A549 (cell line): ENCODE measurements around the gene EXT2. TPM values are rescaled to one million over a fixed set of nuclear protein-coding genes. Genes with fewer than 3 reads are reported as not detected.

Experiments used
- ATAC-seq, 2 experiments: fragments of 200-7000 bp in 1 of 2; fragments of >200 bp in 1 of 2; cut with Nextera tagmentation in 1 of 2; cut with Tn5 transposase in 1 of 2; 3 replicates each; pipeline versions ENCODE4 v1.8.0 to v1.9.1; 2018 to 2020; ENCODE audit warnings: mild to moderate bottlenecking in 1 of 2, moderate library complexity in 1 of 2
- CTCF ChIA-PET: fragments of 300-600 bp; sonication (Branson Sonifier 250); formaldehyde crosslinking; extraction: SDS; loops from one replicate; lab custom pipeline; 2021; ENCODE audit warnings: antibody characterized with exemption, inconsistent platforms; lab: Yijun Ruan, JAX
- POLR2A ChIA-PET: fragments of 350-600 bp; formaldehyde crosslinking; extraction: SDS; loops from one replicate; lab custom pipeline; 2021; ENCODE audit warnings: antibody characterized with exemption, inconsistent platforms; lab: Yijun Ruan, JAX
- DNase-seq, 2 experiments: peaks; one replicate each; pipeline versions ENCODE4 v3.0.0 to v3.0.0-alpha.2; 2011 to 2016; ENCODE audit warnings: low read depth in 1 of 2, low spot score in 1 of 2
- FAIRE-seq: peaks from 2 replicates; lab custom pipeline; 2011; peaks lifted over from hg19 to GRCh38; lab: Jason Lieb, UNC
- H3K27ac ChIP-seq, 2 experiments: fragments of >200 bp; sonication (Bioruptor Twin); formaldehyde crosslinking; 3 replicates each; pipeline ENCODE4 v1.5.1; 2016 to 2017
- H3K4me1 ChIP-seq: fragments of >200 bp; sonication (Bioruptor Twin); formaldehyde crosslinking; 3 replicates; pipeline ENCODE4 v1.6.1; 2016
- H3K4me2 ChIP-seq: fragments of >200 bp; sonication (Bioruptor Twin); formaldehyde crosslinking; 3 replicates; pipeline ENCODE4 v1.6.1; 2016
- H3K4me3 ChIP-seq: fragments of >200 bp; sonication (Bioruptor Twin); formaldehyde crosslinking; 3 replicates; pipeline ENCODE4 v1.5.1; 2016
- H3K9me3 ChIP-seq: fragments of >200 bp; sonication (Bioruptor Twin); formaldehyde crosslinking; 3 replicates; pipeline ENCODE4 v1.6.1; 2016
- BHLHE40 ChIP-seq: IDR thresholded peaks from 2 replicates; pipeline ENCODE4 v1.6.1; 2012; ENCODE audit warnings: low read depth, low read length, inconsistent platforms
- CBX2 ChIP-seq: fragments of 200-600 bp; sonication (generic); IDR thresholded peaks from 2 replicates; pipeline ENCODE4 v1.6.1; 2016; ENCODE audit warnings: low read depth, mild to moderate bottlenecking, borderline replicate concordance
- CBX8 ChIP-seq: fragments of 200-600 bp; sonication (generic); IDR thresholded peaks from 2 replicates; pipeline ENCODE4 v1.6.1; 2016
- CHD4 ChIP-seq: fragments of 200-600 bp; sonication (generic); IDR thresholded peaks from 2 replicates; pipeline ENCODE4 v1.6.1; 2016; ENCODE audit warnings: antibody characterized with exemption, mild to moderate bottlenecking, borderline replicate concordance
- EHMT2 ChIP-seq: fragments of 200-600 bp; sonication (generic); IDR thresholded peaks from 2 replicates; pipeline ENCODE4 v1.6.1; 2016; ENCODE audit warnings: antibody characterized with exemption, low read depth, mild to moderate bottlenecking, moderate library complexity
- EP300 ChIP-seq, 2 experiments: fragments of >200 bp; sonication (Bioruptor Twin); formaldehyde crosslinking; IDR thresholded peaks; 2 replicates in 1 of 2; 3 replicates in 1 of 2; pipeline ENCODE4 v1.6.1; 2016 to 2017
- ESRRA ChIP-seq: fragments of 150-350 bp; IDR thresholded peaks from 2 replicates; pipeline ENCODE4 v1.6.1; 2014; ENCODE audit warnings: mild to moderate bottlenecking, low read length, borderline replicate concordance
- FOXS1 ChIP-seq: fragments of 250-450 bp; sonication (Bioruptor Pico); IDR thresholded peaks from 2 replicates; pipeline ENCODE4 v1.5.0; 2020; ENCODE audit warnings: mild to moderate bottlenecking, moderate library complexity
- HDAC2 ChIP-seq: fragments of 200-600 bp; sonication (generic); IDR thresholded peaks from 2 replicates; pipeline ENCODE4 v1.6.1; 2016
- HEYL ChIP-seq: fragments of 250-450 bp; sonication (Bioruptor Pico); IDR thresholded peaks from 2 replicates; pipeline ENCODE4 v1.8.0; 2021; ENCODE audit warnings: mild to moderate bottlenecking, moderate library complexity
- HOXA7 ChIP-seq: fragments of 250-450 bp; sonication (Bioruptor Pico); IDR thresholded peaks from 2 replicates; pipeline ENCODE4 v1.5.0; 2020; ENCODE audit warnings: mild to moderate bottlenecking, moderate library complexity
- HOXB13 ChIP-seq: fragments of 250-450 bp; sonication (Bioruptor Pico); IDR thresholded peaks from 2 replicates; pipeline ENCODE4 v1.5.0; 2020; ENCODE audit warnings: low read depth, mild to moderate bottlenecking, moderate library complexity
- JUN ChIP-seq, 2 experiments: fragments of >200 bp; sonication (Bioruptor Twin); formaldehyde crosslinking; IDR thresholded peaks; 2 replicates in 1 of 2; 3 replicates in 1 of 2; pipeline ENCODE4 v1.6.1; 2016 to 2017
- JUNB ChIP-seq: fragments of >200 bp; sonication (Bioruptor Twin); formaldehyde crosslinking; IDR thresholded peaks from 2 replicates; pipeline ENCODE4 v1.6.1; 2016
- KDM1A ChIP-seq: fragments of 200-600 bp; sonication (generic); IDR thresholded peaks from 2 replicates; pipeline ENCODE4 v1.6.1; 2016; ENCODE audit warnings: low read depth, mild to moderate bottlenecking
- PHF8 ChIP-seq: fragments of 200-600 bp; sonication (generic); IDR thresholded peaks from 2 replicates; pipeline ENCODE4 v1.6.1; 2016; ENCODE audit warnings: low read depth, mild to moderate bottlenecking, antibody characterized with exemption, moderate library complexity, borderline replicate concordance
- POLR2AphosphoS2 ChIP-seq: conservative IDR thresholded peaks from 2 replicates; pipeline ENCODE4 v1.6.1; 2012; ENCODE audit warnings: low read length, improper control_type of control experiment, inconsistent platforms
- SREBF2 ChIP-seq: fragments of 450-650 bp; IDR thresholded peaks from 2 replicates; pipeline ENCODE4 v1.6.1; 2014; ENCODE audit warnings: mild to moderate bottlenecking, moderate library complexity
- TP53 ChIP-seq: fragments of 250-450 bp; sonication (Bioruptor Pico); IDR thresholded peaks from 2 replicates; pipeline ENCODE4 v1.5.0; 2021; ENCODE audit warnings: mild to moderate bottlenecking, moderate library complexity
- ZC3H11A ChIP-seq: fragments of 450-650 bp; IDR thresholded peaks from 2 replicates; pipeline ENCODE4 v1.6.1; 2014; ENCODE audit warnings: antibody characterized with exemption, mild to moderate bottlenecking
- WGBS: methylation state at CpG from one replicate; pipeline ENCODE4 v1.1.6; 2017; ENCODE audit errors: missing lambda C conversion rate; 5-methylcytosine and 5-hydroxymethylcytosine counted together
- polyA plus RNA-seq, 4 experiments: library from polyadenylated mRNA; depleted of rRNA in 3 of 4; stranded (reverse); fragments of >200 nt; fragmentation: RNase III in 1 of 4; extraction: RNeasy Plus Mini Kit Qiagen cat#74134 plus additional on column Dnase treatment in 1 of 4; gene quantifications; 2 replicates in 3 of 4; 3 replicates in 1 of 4; pipeline ENCODE4 v1.2.3, GENCODE V29; 2011 to 2017
- TF ChIP-seq, protein P1 (sequence below): fragments of 450-650 bp; IDR thresholded peaks from 2 replicates; pipeline ENCODE4 v1.6.1; 2014; ENCODE audit warnings: antibody characterized with exemption
- TF ChIP-seq, protein P2 (sequence below): fragments of >200 bp; sonication (Bioruptor Twin); formaldehyde crosslinking; IDR thresholded peaks from 3 replicates; pipeline ENCODE4 v1.5.1; 2016
- TF ChIP-seq, protein P3 (sequence below): fragments of 150-350 bp; IDR thresholded peaks from 2 replicates; pipeline ENCODE4 v1.6.1; 2014; ENCODE audit warnings: low read depth, mild to moderate bottlenecking, low read length

The EXT2 gene
- polyA plus RNA-seq, 2 of the 4 experiments (the other 2 are of a cell fraction) = 56.5 to 77.3 TPM

DNA sequence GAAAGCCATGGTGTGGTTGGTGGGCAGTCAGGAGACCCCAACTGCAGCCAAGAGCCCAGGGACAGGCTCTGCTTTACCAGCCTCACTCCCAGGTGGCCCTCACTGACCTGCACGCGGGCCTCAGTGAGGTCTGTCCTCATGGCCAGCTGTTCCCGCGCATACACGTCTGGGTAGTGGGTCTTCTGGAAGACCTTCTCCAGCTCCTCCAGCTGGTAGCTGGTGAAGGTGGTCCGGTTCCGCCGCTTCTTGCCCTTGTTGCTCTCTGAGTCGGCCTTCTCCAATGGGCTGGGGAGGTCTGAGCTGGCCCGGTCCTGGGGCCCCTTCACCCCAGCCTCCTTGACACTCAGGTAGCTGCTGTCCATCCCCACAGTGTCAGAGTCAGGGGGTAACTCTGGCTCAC lies 179.8 kb downstream of the EXT2 start:
- WGBS = 92% methylated on average over 10 of the region's 10 CpGs
- no peaks in the 10 kb centered on the region for H3K9me3 ChIP-seq
- no peak for FAIRE-seq
- no peak for TF ChIP-seq SREBF2
- TF ChIP-seq, protein P1, sequence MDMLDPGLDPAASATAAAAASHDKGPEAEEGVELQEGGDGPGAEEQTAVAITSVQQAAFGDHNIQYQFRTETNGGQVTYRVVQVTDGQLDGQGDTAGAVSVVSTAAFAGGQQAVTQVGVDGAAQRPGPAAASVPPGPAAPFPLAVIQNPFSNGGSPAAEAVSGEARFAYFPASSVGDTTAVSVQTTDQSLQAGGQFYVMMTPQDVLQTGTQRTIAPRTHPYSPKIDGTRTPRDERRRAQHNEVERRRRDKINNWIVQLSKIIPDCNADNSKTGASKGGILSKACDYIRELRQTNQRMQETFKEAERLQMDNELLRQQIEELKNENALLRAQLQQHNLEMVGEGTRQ = no peak
- no peak for TF ChIP-seq ZC3H11A
- TF ChIP-seq, all 56 proteins: peak for 0
- Histone ChIP-seq H3K27ac (no peak overlapping the region), H3K4me3 (no peak overlapping the region), H3K4me1 (no peaks in the 10 kb centered on the region), H3K4me2 (no peak overlapping the region)
- DNase-seq = no peak
- CTCF ChIA-PET = interaction anchor here (0.5 to 5.9 kb wide), 8 partner anchors 11 to 532 kb away, joined by 3 to 38 read pairs (median 3); no protein-coding TSS in a partner anchor
- ATAC-seq = no peak
- POLR2A ChIA-PET = no interaction called here

DNA sequence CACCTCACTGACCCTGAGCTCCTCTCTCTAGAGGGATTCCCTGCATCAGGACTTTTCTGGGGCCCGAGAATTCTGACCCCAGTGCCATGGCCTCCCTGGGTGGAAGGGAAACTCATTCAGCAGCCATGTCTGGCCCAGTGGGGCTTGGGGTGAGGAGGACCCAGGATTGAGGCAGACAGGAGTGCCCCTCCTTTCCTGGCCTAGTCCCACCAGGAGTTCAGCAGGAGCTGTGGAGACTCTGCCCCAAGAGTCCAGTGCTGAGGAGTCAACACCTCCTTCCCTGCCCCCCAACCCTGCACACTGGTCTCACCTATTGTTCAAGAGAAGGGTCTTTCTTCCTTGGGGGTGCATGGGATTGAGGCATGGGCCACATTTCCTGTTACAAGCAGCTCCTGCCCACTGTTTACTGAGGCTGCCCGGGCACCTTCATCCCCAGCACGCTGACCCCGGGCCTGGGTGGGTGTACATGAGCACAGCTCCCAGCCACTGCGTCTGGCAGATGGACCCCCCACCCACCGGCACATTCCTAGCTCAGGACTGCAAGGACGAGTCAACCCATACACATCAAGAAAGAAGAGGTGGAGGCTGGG lies 180.6 kb downstream of the EXT2 start:
- DNase-seq (no peak), FAIRE-seq (no peak), ATAC-seq (no peak)
- TF ChIP-seq, protein P1 = no peak
- TF ChIP-seq HOXB13 (CRISPR knock-in tag) = no peak
- no peak for TF ChIP-seq JUNB
- ChIA-PET CTCF (interaction anchor here (1.0 to 5.9 kb wide), 10 partner anchors 10 to 281 kb away, joined by 3 to 38 read pairs (median 4); no protein-coding TSS in a partner anchor), POLR2A (no interaction called here)
- H3K9me3 ChIP-seq = no peaks in the 10 kb centered on the region
- no peak overlapping the region for H3K27ac ChIP-seq
- no peak overlapping the region for H3K4me3 ChIP-seq
- H3K4me2 ChIP-seq = no peak overlapping the region
- H3K4me1 ChIP-seq = no peaks in the 10 kb centered on the region
- 60% methylated on average over 7 of the region's 7 CpGs for WGBS

DNA sequence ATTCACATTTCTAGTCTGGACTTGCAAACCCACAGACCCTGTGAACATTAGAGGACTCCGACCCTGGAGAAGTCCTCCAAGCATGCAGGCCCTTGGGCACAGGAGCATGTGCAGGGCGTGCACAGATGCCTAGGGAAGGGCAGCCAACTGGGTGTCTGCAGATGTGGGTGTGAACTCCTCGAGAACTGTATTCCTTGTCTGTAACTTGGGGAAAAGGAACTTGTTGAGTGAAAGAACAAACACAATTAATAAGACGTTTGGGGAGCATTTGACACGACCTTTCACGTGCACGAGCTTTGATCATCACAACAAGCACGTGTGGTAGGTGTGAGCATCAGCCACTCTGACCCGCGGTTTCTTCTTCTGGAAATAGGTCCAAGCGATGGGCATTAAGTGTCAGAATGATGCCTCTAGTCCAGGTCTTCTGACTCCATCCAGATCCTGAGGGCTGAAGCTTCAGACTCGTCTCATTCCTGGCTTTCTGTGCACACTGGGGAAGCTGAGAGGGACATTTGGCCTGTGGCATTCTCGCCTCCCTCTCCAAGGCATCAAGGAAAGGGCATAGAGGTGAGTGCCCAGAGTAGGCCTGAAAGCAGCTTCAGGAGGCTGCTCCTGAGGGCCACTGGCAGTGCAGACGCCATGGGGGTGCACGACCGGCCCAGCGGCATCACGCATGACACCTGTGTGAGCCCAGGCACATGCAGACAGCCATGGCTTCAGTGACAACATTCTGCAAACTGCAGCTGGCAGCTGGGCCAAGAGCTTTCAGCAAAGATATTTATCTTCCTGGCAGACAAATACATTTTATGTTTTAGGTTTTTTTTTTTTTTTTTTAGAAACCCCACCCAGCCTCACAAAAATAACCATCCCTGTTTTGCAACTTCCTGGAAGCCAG lies 182.0 kb downstream of the EXT2 start:
- DNase-seq (no peak), ATAC-seq (no peak), FAIRE-seq (no peak)
- Histone ChIP-seq H3K27ac (no peak overlapping the region), H3K4me1 (no peaks in the 10 kb centered on the region), H3K4me2 (no peak overlapping the region), H3K4me3 (no peak overlapping the region), H3K9me3 (no peaks in the 10 kb centered on the region)
- CTCF ChIA-PET = interaction anchor here (1.5 to 2.6 kb wide), 6 partner anchors 9 to 278 kb away, joined by 3 to 16 read pairs (median 4); no protein-coding TSS in a partner anchor
- WGBS = 60% methylated on average over 18 of the region's 18 CpGs
- POLR2A ChIA-PET = no interaction called here
- TF ChIP-seq HEYL (CRISPR knock-in tag) (no peak), ESRRA (no peak), CHD4 (no peak), KDM1A (no peak), HOXB13 (CRISPR knock-in tag) (no peak), TP53 (CRISPR knock-in tag) (no peak), HDAC2 (no peak), FOXS1 (CRISPR knock-in tag) (no peak), CBX8 (no peak), PHF8 (no peak), EHMT2 (no peak), EP300 (IDR thresholded peaks at IDR 0.05) (no peak), CBX2 (no peak), BHLHE40 (no peak), HOXA7 (CRISPR knock-in tag) (no peak), POLR2AphosphoS2 (no peak), JUN (IDR thresholded peaks at IDR 0.05) (no peak)
- TF ChIP-seq, protein P2, sequence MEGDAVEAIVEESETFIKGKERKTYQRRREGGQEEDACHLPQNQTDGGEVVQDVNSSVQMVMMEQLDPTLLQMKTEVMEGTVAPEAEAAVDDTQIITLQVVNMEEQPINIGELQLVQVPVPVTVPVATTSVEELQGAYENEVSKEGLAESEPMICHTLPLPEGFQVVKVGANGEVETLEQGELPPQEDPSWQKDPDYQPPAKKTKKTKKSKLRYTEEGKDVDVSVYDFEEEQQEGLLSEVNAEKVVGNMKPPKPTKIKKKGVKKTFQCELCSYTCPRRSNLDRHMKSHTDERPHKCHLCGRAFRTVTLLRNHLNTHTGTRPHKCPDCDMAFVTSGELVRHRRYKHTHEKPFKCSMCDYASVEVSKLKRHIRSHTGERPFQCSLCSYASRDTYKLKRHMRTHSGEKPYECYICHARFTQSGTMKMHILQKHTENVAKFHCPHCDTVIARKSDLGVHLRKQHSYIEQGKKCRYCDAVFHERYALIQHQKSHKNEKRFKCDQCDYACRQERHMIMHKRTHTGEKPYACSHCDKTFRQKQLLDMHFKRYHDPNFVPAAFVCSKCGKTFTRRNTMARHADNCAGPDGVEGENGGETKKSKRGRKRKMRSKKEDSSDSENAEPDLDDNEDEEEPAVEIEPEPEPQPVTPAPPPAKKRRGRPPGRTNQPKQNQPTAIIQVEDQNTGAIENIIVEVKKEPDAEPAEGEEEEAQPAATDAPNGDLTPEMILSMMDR = no peak
- TF ChIP-seq, protein P3, sequence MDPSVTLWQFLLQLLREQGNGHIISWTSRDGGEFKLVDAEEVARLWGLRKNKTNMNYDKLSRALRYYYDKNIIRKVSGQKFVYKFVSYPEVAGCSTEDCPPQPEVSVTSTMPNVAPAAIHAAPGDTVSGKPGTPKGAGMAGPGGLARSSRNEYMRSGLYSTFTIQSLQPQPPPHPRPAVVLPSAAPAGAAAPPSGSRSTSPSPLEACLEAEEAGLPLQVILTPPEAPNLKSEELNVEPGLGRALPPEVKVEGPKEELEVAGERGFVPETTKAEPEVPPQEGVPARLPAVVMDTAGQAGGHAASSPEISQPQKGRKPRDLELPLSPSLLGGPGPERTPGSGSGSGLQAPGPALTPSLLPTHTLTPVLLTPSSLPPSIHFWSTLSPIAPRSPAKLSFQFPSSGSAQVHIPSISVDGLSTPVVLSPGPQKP = no peak
